Measurements from ENCODE around the gene CCDC3.

The CCDC3 gene

GRCh38 chr10:13047529-13048206 is 46.2 kb upstream of the CCDC3 start:
- POLR2A ChIA-PET: no interaction called here

GRCh38 chr10:13046851-13047528 is 45.5 kb upstream of the CCDC3 start:
- POLR2A ChIA-PET: no interaction called here
- CTCF ChIA-PET: no interaction called here
- TF ChIP-seq SUZ12 (IDR thresholded peaks at IDR 0.05) (no peak), ZNF384 (IDR thresholded peaks at IDR 0.05) (no peak), SP1 (IDR thresholded peaks at IDR 0.05) (no peak), BHLHE40 (IDR thresholded peaks at IDR 0.05; ENCODE audit: borderline replicate concordance) (no peak), NFRKB (IDR thresholded peaks at IDR 0.05) (no peak), FOXA1 (IDR thresholded peaks at IDR 0.05) (no peak), HDGF (IDR thresholded peaks at IDR 0.05; ENCODE audit: borderline replicate concordance) (no peak), FOXM1 (IDR thresholded peaks at IDR 0.05; ENCODE audit: borderline replicate concordance) (no peak), TARDBP (IDR thresholded peaks at IDR 0.05) (no peak), PKNOX1 (IDR thresholded peaks at IDR 0.05) (no peak), CTBP1 (IDR thresholded peaks at IDR 0.05; ENCODE audit: borderline replicate concordance) (no peak), ARNT (IDR thresholded peaks at IDR 0.05) (no peak)
- DNase-seq (ENCODE audit: extremely low spot score): no peak

More at GRCh38 chr10:13047529-13048206, 46.2 kb upstream of the CCDC3 start:
- CTCF ChIA-PET: no interaction called here
- no peak for DNase-seq (ENCODE audit: extremely low spot score)
- no peak for TF ChIP-seq ZNF384 (IDR thresholded peaks at IDR 0.05)
- no peak for TF ChIP-seq PKNOX1 (IDR thresholded peaks at IDR 0.05)
- TF ChIP-seq L3MBTL2 (conservative IDR thresholded peaks at IDR 0.05): no peak
- no peak for TF ChIP-seq NFRKB (IDR thresholded peaks at IDR 0.05)
- no peak for TF ChIP-seq BHLHE40 (IDR thresholded peaks at IDR 0.05; ENCODE audit: borderline replicate concordance)
- TF ChIP-seq ELF4 (IDR thresholded peaks at IDR 0.05): no peak
- TF ChIP-seq CTBP1 (IDR thresholded peaks at IDR 0.05; ENCODE audit: borderline replicate concordance): no peak
- TF ChIP-seq FOXA1 (IDR thresholded peaks at IDR 0.05): no peak
- no peak for TF ChIP-seq SUZ12 (IDR thresholded peaks at IDR 0.05)
- no peak for TF ChIP-seq HDGF (IDR thresholded peaks at IDR 0.05; ENCODE audit: borderline replicate concordance)
- TF ChIP-seq SP1 (IDR thresholded peaks at IDR 0.05): no peak
- TF ChIP-seq FOXK2 (IDR thresholded peaks at IDR 0.05): no peak
- no peak for TF ChIP-seq TARDBP (IDR thresholded peaks at IDR 0.05)
- TF ChIP-seq FOXM1 (IDR thresholded peaks at IDR 0.05; ENCODE audit: borderline replicate concordance): no peak

- no peak for DNase-seq (ENCODE audit: extremely low spot score)
- POLR2A ChIA-PET: no interaction called here
- CTCF ChIA-PET: interaction anchor here (0.6 kb wide), 1 partner anchor 394 kb away, joined by 3 read pairs; no protein-coding TSS in a partner anchor
- TF ChIP-seq HDGF (IDR thresholded peaks at IDR 0.05; ENCODE audit: borderline replicate concordance) (no peak), L3MBTL2 (conservative IDR thresholded peaks at IDR 0.05) (no peak), ARNT (IDR thresholded peaks at IDR 0.05) (no peak), FOXM1 (IDR thresholded peaks at IDR 0.05; ENCODE audit: borderline replicate concordance) (no peak), FOXA1 (IDR thresholded peaks at IDR 0.05) (no peak)
These were observed 42.0 kb upstream of the CCDC3 start for GRCh38 chr10:13043520-13043919.

GRCh38 chr10:13039761-13040160 is 38.2 kb upstream of the CCDC3 start:
- TF ChIP-seq PKNOX1 (IDR thresholded peaks at IDR 0.05): no peak
- no peak for TF ChIP-seq HDGF (IDR thresholded peaks at IDR 0.05; ENCODE audit: borderline replicate concordance)
- no peak for TF ChIP-seq BHLHE40 (IDR thresholded peaks at IDR 0.05; ENCODE audit: borderline replicate concordance)
- no peak for TF ChIP-seq ARNT (IDR thresholded peaks at IDR 0.05)
- TF ChIP-seq ELF4 (IDR thresholded peaks at IDR 0.05): no peak
- no peak for TF ChIP-seq TARDBP (IDR thresholded peaks at IDR 0.05)
- no peak for TF ChIP-seq CTBP1 (IDR thresholded peaks at IDR 0.05; ENCODE audit: borderline replicate concordance)
- TF ChIP-seq FOXK2 (IDR thresholded peaks at IDR 0.05): no peak
- no peak for TF ChIP-seq LEF1 (IDR thresholded peaks at IDR 0.05; ENCODE audit: borderline replicate concordance)
- TF ChIP-seq ZNF384 (IDR thresholded peaks at IDR 0.05): no peak
- no peak for TF ChIP-seq L3MBTL2 (conservative IDR thresholded peaks at IDR 0.05)
- no peak for TF ChIP-seq FOXA1 (IDR thresholded peaks at IDR 0.05)
- no peak for TF ChIP-seq SP1 (IDR thresholded peaks at IDR 0.05)
- no peak for TF ChIP-seq FOXM1 (IDR thresholded peaks at IDR 0.05; ENCODE audit: borderline replicate concordance)
- no peak for TF ChIP-seq NFRKB (IDR thresholded peaks at IDR 0.05)
- no peak for TF ChIP-seq SUZ12 (IDR thresholded peaks at IDR 0.05)
- no peak for DNase-seq (ENCODE audit: extremely low spot score)
- POLR2A ChIA-PET: no interaction called here
- CTCF ChIA-PET: interaction anchor here (0.6 kb wide), 2 partner anchors 26 to 334 kb away, joined by 3 read pairs; no protein-coding TSS in a partner anchor

GRCh38 chr10:13038391-13038790 is 36.9 kb upstream of the CCDC3 start:
- CTCF ChIA-PET: interaction anchor here (0.7 kb wide), 1 partner anchor 19 kb away, joined by 3 read pairs; no protein-coding TSS in a partner anchor
- POLR2A ChIA-PET: interaction anchor here (0.8 kb wide), 1 partner anchor 25 kb away, joined by 3 read pairs; no protein-coding TSS in a partner anchor
- DNase-seq (ENCODE audit: extremely low spot score): no peak
- TF ChIP-seq ELF4 (IDR thresholded peaks at IDR 0.05): no peak
- no peak for TF ChIP-seq LEF1 (IDR thresholded peaks at IDR 0.05; ENCODE audit: borderline replicate concordance)
- no peak for TF ChIP-seq ARNT (IDR thresholded peaks at IDR 0.05)
- no peak for TF ChIP-seq BHLHE40 (IDR thresholded peaks at IDR 0.05; ENCODE audit: borderline replicate concordance)
- no peak for TF ChIP-seq FOXK2 (IDR thresholded peaks at IDR 0.05)
- no peak for TF ChIP-seq HDGF (IDR thresholded peaks at IDR 0.05; ENCODE audit: borderline replicate concordance)
- TF ChIP-seq SUZ12 (IDR thresholded peaks at IDR 0.05): no peak
- TF ChIP-seq L3MBTL2 (conservative IDR thresholded peaks at IDR 0.05): no peak
- no peak for TF ChIP-seq TARDBP (IDR thresholded peaks at IDR 0.05)
- TF ChIP-seq ZNF384 (IDR thresholded peaks at IDR 0.05): no peak
- TF ChIP-seq FOXA1 (IDR thresholded peaks at IDR 0.05): no peak
- TF ChIP-seq CTBP1 (IDR thresholded peaks at IDR 0.05; ENCODE audit: borderline replicate concordance): no peak
- TF ChIP-seq NFRKB (IDR thresholded peaks at IDR 0.05): no peak
- no peak for TF ChIP-seq PKNOX1 (IDR thresholded peaks at IDR 0.05)
- no peak for TF ChIP-seq SP1 (IDR thresholded peaks at IDR 0.05)
- TF ChIP-seq FOXM1 (IDR thresholded peaks at IDR 0.05; ENCODE audit: borderline replicate concordance): no peak

Data from HEK293T (cell line).